Middle frontal gyrus (tissue), 1 donor: ENCODE measurements around the gene ERCC5.

ENCODE experiments used
- DNase-seq: peaks from one replicate; pipeline ENCODE4 v3.0.0-alpha.2; 2015; ENCODE audit warnings: low spot score; ENCODE audit errors: extremely low spot score

ERCC5 gene

DNA sequence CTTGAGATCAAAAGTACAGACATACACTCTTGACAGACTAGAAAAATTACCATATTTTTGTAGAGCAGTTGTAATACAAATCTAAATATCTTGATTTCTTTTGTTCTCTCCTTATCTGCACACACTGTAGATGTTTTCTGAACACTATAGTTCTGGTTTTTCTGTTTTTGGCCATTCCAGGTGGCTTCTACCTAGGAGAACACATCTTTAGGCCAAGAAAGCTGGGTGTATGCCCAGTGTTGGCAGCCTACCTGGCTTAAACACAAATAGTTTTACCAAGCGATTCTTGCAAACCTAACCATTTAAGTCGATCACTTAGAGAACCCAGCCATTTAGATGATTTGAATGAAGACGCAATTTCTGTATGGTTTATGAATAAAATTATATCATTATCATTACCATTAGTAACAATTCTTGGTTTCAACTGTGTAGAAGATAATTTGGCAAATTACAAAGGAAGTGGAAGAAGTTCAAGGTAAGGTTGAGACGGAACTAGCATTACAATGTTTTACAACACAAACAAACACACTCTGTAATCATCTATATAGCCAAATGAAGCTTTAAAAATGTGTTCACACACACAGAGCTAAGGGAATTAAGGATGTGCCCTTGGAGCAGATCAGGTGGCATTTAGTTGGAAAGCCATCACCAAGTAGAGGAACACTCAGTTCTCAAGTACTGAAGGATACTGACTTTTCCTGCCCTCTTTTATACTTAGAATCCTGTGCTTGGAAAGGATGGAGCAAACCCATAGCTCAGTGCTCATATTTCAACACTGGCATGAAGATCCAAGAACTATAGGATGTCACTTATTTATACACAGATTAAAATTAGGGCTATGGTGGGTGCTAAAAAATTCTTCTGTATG, 36.2 kb downstream of the ERCC5 start:
- no peak for DNase-seq

DNA sequence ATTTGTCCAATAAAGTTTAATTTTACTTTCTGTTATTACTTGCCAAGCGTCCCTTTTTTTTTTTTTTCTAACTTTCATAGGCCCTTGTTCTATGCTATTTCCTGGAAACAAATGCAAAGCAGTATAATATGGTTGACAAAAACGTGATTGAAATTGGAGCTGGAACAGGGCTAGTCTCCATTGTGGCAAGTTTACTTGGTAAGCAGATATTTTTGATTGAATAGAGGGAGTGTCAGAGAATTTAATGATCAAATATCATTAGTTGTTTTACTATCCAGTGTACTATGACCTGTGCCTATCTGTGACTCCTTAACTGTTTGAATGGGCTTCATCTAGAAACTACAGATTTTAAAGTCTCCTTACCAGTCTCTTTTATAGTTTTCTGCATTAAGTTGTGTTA, 46.7 kb downstream of the ERCC5 start:
- DNase-seq = no peak

DNA sequence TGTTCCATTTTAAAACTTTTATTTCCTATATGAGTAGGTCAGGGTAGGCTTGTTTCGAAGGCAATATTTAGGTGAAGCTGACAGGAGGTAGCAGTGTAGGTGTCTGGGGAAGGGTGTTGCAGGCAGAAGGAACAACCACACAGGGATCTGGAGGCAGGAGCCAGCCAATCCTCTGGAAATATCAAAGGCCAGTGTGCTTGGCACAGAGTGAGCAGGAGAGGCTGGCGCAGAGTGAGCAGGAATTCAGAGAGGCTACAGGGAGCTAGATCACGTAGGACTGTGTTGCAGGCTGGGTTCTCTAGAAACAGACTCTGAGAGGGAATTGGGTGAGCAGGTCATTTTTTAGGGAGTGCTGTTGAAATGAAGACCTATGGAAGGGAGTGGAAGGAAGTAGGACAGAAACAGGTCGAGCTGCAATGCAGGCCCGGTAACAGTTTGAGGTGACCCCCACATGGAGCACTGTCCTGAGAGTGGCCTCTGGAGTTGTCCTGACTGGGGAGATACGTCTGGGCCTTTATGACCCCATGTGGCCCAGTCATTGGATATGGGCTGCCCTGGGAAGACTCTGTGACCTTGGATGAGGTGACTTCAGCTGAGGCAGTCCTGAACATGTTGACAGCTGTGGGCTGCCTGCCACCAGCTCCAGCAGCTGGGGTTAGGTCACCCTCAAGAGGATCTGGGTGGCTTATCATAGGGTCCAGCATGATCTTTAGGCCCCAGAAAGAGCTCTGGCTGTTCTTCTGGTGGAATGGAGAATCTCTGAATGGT, 51.7 kb downstream of the ERCC5 start:
- DNase-seq = no peak

DNA sequence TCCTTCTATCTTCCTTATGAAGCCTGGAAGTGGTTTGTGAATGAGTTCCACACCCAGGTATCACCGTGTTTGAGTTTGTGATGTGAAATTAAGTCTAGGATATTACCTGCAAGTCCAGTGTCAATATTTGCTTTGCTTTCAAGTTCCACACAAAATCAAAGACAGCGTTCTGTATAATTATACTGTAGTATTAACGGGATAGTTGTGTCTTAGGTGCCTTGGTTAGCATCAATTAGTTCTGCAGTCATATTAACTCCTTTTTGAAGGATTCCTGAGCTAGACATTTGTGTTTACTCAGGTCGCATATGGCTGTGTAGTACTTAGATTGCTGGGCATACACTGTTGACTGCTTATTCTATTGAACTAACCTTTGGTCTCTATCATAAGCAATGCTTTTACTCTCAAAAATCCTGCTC, 54.4 kb downstream of the ERCC5 start:
- no peak for DNase-seq

- no peak for DNase-seq
These were observed 55.2 kb downstream of the ERCC5 start for GRCh38 chr13:102901056-102901455.

GRCh38 chr13:102901615-102902305, 55.9 kb downstream of the ERCC5 start:
- DNase-seq = no peak

DNA sequence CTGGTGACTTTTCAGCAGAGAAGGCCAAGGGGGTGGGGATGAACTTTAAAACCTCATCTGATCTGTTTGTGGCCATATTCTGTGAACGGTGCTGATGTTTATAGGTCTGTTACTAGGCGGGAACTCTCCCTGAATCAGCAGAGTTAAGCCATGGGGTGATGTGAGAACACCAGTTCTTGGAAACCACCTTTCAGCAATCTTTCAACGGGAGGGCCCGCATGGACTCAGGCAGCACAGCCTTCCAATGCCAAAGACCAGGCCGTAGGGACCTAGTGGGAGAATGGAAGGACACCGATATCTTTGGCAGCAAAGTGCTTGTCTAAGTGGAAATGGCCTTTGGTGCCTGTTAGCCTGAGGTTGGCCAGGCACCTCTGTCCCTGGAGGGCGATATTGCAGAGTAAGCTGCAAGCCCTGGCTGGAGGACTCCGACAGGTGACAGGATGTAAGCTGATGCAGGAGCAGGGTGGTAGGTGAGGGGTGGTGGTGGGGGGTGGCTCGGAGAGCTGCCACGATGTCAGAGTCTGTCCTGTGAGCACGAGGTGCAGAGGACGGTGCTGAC, 57.0 kb downstream of the ERCC5 start:
- no peak for DNase-seq

DNA sequence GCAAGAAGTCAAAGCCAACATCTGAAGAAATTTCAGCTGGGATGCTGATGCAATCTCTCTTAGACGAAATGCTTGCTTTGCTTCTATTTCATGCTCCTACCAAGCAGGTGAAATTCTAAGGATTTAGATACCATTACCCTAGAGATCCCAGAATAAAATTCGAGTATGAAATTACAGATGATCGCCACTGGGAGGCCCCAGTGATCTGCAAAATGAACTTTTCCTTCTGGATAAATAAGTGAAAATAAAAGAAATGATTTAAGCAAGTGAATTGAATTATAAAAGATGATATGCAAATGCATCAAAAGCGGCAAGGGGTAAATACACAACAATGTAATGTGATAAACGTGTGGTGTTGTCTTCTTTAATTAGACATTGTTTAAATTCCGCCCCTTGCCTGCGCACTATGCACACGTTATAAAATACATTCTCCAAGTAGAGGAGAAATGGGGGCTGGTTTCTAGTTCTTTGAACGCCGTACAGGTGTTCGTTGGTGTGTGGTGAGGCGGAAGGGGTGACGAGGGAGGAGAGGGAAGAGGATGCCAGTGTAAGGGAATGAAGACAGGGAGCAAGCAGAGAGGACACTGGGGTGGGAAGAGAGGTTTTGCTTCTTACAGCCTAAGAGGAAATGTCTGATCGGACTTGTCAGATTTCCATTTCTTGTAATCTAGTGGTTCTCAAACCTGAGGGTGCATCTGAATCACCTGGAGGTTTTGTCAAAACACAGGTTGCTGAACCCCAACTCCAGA, 58.0 kb downstream of the ERCC5 start:
- DNase-seq = no peak

GRCh38 chr13:102904408-102904862, 58.6 kb downstream of the ERCC5 start:
- DNase-seq = no peak

DNA sequence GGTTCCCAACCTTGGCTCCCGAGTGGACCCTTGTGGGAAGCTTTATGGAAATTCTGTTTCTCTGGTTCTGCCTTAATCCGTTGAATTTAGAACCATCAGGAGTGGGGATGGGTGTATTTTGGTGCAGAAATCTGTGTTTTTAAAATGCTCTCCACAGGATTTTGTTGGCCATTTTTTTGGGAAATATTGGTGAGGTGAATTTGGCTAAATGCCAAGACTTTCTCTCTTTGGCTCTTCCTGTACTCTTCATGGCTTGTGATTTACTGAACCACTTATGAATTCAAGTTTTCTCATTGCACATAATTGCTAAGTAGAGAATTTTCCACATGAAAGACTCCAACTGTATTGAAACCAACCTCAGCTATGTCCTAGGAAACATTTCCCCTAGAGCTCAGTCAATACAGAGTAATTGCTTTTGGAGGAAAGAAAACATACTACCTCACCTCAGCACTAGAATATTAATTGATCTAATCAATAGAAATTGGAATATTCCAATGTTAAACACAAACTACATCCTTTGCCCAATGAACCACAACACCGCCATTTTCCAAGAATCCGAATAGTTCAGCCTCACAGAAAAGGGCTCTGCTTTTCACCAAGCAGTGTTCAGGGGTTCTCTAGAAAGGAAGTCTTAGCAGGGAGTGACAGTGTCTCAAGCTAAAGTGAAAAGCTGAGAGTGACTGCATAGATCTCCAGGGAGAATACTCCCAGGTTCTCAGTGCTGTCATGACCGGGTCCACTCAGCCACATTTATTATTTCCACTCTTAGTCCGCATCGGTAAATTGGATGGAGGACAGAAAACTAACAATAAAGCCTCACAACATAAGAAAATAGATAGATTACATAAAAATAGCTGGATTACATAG, 60.3 kb downstream of the ERCC5 start:
- no peak for DNase-seq

DNA sequence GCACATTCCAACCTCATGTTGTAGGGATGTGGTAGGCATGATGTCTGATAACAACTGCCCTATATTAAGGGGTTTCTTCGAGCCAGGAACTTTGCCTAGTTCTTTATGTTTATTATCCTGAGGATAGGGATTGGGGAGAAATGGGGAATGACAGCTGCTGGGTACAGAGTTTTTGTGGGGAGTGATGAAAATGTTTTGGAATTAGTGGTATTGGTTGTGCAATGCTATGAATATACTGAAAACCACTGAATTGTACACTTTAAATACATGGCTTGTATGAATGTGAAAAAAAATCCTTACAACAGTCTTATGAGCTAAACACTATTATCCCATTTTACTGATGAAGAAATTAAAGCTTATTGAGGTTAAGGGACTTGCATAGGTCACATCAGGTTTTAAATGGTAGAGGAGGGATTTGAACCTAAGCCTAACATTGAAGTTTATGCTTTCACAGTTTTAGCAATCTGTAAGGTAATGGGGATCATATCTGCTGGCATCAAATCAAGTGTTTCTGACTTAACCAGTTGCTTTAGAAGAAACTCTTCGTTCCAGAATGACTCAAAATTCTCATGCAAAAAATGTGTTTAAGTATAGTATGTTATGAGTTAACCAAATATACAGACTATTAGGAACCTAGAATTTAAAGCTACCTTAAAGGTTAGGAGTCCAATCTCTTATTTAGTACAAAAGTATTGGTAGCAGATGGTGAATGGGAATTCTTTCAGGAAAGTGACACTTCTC, 61.4 kb downstream of the ERCC5 start:
- DNase-seq = no peak

DNA sequence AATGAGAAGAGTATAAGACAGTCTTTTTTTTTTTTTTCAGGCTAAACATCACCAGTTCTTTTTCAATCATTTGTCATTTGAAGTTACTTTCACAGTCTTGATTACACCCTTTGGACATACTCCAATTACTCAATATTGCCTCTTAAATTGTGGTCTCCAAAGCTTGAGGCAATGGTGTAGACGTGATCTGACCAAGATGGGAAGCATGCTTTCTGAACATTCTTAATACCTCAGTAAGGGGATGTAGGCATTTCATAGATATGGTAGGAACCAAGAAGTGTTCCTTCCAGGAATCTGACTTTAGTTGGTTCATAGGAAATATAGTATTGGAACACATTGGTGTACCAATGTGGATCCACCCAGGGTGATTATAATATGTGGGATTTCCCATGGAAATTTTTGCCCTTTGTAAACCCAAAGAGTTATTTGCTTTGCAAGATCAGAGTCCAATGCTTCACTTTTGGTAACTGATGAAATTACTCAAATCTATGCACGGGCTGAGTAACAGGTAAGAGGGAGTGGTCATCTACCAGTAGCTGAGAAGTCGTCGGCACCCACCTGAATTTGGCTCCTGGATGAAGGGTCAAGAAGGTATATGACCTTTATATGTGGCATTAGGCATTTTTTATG, 62.2 kb downstream of the ERCC5 start:
- no peak for DNase-seq

GRCh38 chr13:102909971-102910370, 64.1 kb downstream of the ERCC5 start:
- DNase-seq = no peak

DNA sequence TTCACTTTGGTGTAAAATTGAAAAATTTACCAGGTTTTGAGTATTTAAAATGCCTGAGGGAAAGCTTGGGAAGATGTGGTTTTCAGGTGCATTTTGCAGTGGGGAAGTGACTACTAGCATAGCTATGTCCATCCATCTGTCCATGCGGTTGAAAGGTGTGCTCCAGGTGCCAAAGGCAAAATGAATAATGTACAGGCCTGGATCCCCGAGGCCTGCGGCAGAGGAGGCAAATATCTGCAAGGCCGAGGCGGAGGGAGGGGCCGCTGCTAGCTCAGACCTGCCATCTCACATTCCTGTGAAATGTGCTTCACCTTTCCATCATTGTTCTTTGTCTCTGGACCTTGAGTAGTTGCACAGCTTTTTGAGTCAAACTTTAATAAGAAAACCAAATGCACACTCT, 65.5 kb downstream of the ERCC5 start:
- DNase-seq = no peak

DNA sequence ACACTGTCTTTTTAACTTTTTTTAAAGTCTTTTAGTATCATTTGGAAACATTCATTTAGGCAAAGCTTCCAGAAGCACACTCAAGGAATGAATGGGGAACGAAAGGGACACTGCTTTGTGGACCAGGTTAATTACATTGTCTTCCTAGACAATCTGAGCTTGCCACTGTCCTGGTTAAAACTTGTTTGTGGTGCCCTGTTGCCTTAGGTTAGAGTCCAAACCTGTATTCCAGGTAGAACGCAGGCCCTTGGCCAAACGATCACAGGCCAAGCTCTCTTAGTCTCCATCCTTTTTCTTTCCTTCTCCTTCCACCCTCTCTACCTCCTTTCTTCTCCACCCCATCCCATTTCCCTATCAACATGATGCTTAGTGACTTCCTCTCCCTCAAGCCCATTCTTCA, 66.8 kb downstream of the ERCC5 start:
- DNase-seq = no peak

DNA sequence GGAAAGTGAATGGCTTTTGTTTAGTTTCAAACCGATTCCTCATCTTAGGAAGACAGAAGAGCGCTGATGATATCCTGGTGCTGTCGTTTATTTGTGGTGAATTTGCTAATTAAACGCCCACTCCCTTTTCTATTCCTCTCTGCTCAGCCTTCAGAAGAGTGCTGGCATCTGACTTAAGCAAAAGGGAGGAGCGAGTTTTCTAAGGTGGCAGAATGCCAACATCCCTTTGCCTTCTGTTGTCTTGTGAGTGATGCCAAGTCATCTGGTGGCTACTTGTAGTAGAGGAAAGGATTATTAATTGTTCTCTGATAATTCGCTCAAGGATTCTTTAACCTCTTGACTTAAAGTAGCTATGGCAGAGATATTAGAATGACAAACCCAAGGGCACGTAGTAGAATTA, 68.1 kb downstream of the ERCC5 start:
- DNase-seq = no peak

GRCh38 chr13:102914339-102914930, 68.6 kb downstream of the ERCC5 start:
- DNase-seq = no peak

GRCh38 chr13:102915393-102915930, 69.6 kb downstream of the ERCC5 start:
- DNase-seq = no peak
